SK-N-SH treated with all-trans-retinoic acid at 6 μM for 48 hours (cell line): ENCODE results near the gene DEAF1.

Experiments used
- ATAC-seq: fragments of 200-7000 bp; cut with Tn5 transposase; 3 replicates; pipeline ENCODE4 v1.9.1; 2020; ENCODE audit warnings: mild to moderate bottlenecking, moderate library complexity
- ARNTL ChIP-seq: fragments of 450-650 bp; formaldehyde crosslinking; IDR thresholded peaks from 2 replicates; pipeline ENCODE4 v1.5.0; 2020; ENCODE audit warnings: low read depth, mild to moderate bottlenecking, moderate library complexity, borderline replicate concordance
- CREB5 ChIP-seq: fragments of 250-450 bp; sonication (Bioruptor Pico); IDR thresholded peaks from 2 replicates; pipeline ENCODE4 v1.5.1; 2020; ENCODE audit warnings: low read depth, mild to moderate bottlenecking, moderate library complexity
- CSDC2 ChIP-seq: fragments of 250-450 bp; sonication (Bioruptor Pico); IDR thresholded peaks from 2 replicates; pipeline ENCODE4 v1.5.0; 2020; ENCODE audit warnings: mild to moderate bottlenecking, moderate library complexity
- CSRNP3 ChIP-seq: fragments of 250-450 bp; sonication (Bioruptor Pico); IDR thresholded peaks from 2 replicates; pipeline ENCODE4 v1.5.1; 2021; ENCODE audit warnings: mild to moderate bottlenecking, moderate library complexity
- ESRRG ChIP-seq: fragments of 250-450 bp; sonication (Bioruptor Pico); IDR thresholded peaks from 2 replicates; pipeline ENCODE4 v1.6.1; 2021; ENCODE audit warnings: mild to moderate bottlenecking
- ISL1 ChIP-seq: fragments of 250-450 bp; sonication (Bioruptor Pico); IDR thresholded peaks from 2 replicates; pipeline ENCODE4 v2.1.2; 2022; ENCODE audit warnings: mild to moderate bottlenecking, moderate library complexity
- POU6F1 ChIP-seq: fragments of 250-450 bp; sonication (Bioruptor Pico); IDR thresholded peaks from 2 replicates; pipeline ENCODE4 v1.8.0; 2021; ENCODE audit warnings: low read depth, mild to moderate bottlenecking, moderate library complexity, borderline replicate concordance
- RARB ChIP-seq: fragments of 250-450 bp; sonication (Bioruptor Pico); IDR thresholded peaks from 2 replicates; pipeline ENCODE4 v1.8.0; 2021; ENCODE audit warnings: mild to moderate bottlenecking, moderate library complexity
- SNAI2 ChIP-seq: fragments of 250-450 bp; sonication (Bioruptor Pico); IDR thresholded peaks from 2 replicates; pipeline ENCODE4 v1.5.0; 2020; ENCODE audit warnings: mild to moderate bottlenecking, moderate library complexity
- TCF4 ChIP-seq: fragments of 250-450 bp; sonication (Bioruptor Pico); IDR thresholded peaks from 2 replicates; pipeline ENCODE4 v1.8.0; 2021; ENCODE audit warnings: mild to moderate bottlenecking, moderate library complexity, borderline replicate concordance
- TOX ChIP-seq: fragments of 250-450 bp; sonication (Bioruptor Pico); IDR thresholded peaks from 2 replicates; pipeline ENCODE4 v1.8.0; 2021; ENCODE audit warnings: mild to moderate bottlenecking, moderate library complexity, borderline replicate concordance
- ZC3H10 ChIP-seq: fragments of 250-450 bp; sonication (Bioruptor Pico); IDR thresholded peaks from 2 replicates; pipeline ENCODE4 v1.5.1; 2021; ENCODE audit warnings: mild to moderate bottlenecking, moderate library complexity
- ZFP3 ChIP-seq: fragments of 250-450 bp; sonication (Bioruptor Pico); IDR thresholded peaks from 2 replicates; pipeline ENCODE4 v1.5.0; 2020; ENCODE audit warnings: mild to moderate bottlenecking, moderate library complexity
- ZFP30 ChIP-seq: fragments of 450-650 bp; formaldehyde crosslinking; IDR thresholded peaks from 2 replicates; pipeline ENCODE4 v1.5.0; 2022; ENCODE audit warnings: mild to moderate bottlenecking, moderate library complexity
- ZNF565 ChIP-seq: fragments of 450-650 bp; formaldehyde crosslinking; conservative IDR thresholded peaks from 2 replicates; pipeline ENCODE4 v1.5.0; 2020; ENCODE audit warnings: low read depth, mild to moderate bottlenecking, moderate library complexity
- ZNF70 ChIP-seq: fragments of 450-650 bp; formaldehyde crosslinking; IDR thresholded peaks from 2 replicates; pipeline ENCODE4 v1.5.0; 2020; ENCODE audit warnings: mild to moderate bottlenecking, moderate library complexity
- ZNF8 ChIP-seq: fragments of 450-650 bp; formaldehyde crosslinking; IDR thresholded peaks from 2 replicates; pipeline ENCODE4 v1.5.0; 2020; ENCODE audit warnings: mild to moderate bottlenecking, moderate library complexity
- TF ChIP-seq, protein P1 (sequence below): fragments of 250-450 bp; sonication (Bioruptor Pico); IDR thresholded peaks from 2 replicates; pipeline ENCODE4 v1.5.0; 2020; ENCODE audit warnings: mild to moderate bottlenecking, moderate library complexity
- TF ChIP-seq, protein P2 (sequence below): fragments of 250-450 bp; sonication (Bioruptor Pico); IDR thresholded peaks from 2 replicates; pipeline ENCODE4 v1.8.0; 2020; ENCODE audit warnings: mild to moderate bottlenecking, moderate library complexity, borderline replicate concordance

The DEAF1 gene

DNA sequence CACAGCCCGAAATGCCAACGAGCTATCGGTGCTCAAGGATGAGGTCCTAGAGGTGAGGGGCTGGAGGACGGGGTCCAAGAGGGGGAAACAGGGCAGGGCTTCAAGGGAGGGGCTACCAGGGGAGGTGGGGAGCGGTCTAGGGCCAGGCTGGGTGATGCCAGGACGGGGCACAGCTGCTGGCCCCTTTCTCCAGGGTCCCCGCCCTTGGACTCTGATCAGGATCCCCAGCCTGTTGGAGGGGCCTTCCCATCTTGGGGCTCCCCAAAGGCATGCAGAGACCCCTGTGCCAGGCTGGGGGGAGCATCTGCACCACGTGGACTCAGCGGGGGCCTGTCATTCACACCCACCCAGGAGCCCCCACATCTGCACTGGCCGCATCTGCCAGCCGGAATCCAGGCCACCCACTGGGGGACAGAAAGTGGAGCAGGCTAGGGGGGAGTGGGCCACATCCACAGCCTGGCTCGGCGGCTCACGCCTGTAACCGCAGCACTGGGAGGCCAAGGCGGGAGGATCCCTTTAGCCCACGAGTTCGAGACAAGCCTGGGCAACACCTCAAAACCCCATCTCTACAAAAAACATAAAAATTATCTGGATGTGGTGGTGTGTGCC is 29.9 kb upstream of the DEAF1 start:
- ATAC-seq, result no peak
- TF ChIP-seq ZFP30 (CRISPR knock-in tag) (no peak), CREB5 (CRISPR knock-in tag) (no peak), ZFP3 (no peak)

GRCh38 chr11:724049-724777 is 29.2 kb upstream of the DEAF1 start:
- TF ChIP-seq TOX (CRISPR knock-in tag), result no peak
- no peak for TF ChIP-seq ZNF70 (CRISPR knock-in tag)
- no peak for TF ChIP-seq ISL1 (CRISPR knock-in tag)
- TF ChIP-seq SNAI2, result no peak
- no peak for TF ChIP-seq RARB
- no peak for TF ChIP-seq ARNTL (CRISPR knock-in tag)
- TF ChIP-seq POU6F1 (CRISPR knock-in tag), result no peak
- TF ChIP-seq CSRNP3, result no peak
- no peak for TF ChIP-seq ZNF8
- no peak for TF ChIP-seq CSDC2
- TF ChIP-seq ZNF565 (CRISPR knock-in tag), result no peak
- TF ChIP-seq TCF4 (CRISPR knock-in tag), result no peak
- TF ChIP-seq, protein P1, sequence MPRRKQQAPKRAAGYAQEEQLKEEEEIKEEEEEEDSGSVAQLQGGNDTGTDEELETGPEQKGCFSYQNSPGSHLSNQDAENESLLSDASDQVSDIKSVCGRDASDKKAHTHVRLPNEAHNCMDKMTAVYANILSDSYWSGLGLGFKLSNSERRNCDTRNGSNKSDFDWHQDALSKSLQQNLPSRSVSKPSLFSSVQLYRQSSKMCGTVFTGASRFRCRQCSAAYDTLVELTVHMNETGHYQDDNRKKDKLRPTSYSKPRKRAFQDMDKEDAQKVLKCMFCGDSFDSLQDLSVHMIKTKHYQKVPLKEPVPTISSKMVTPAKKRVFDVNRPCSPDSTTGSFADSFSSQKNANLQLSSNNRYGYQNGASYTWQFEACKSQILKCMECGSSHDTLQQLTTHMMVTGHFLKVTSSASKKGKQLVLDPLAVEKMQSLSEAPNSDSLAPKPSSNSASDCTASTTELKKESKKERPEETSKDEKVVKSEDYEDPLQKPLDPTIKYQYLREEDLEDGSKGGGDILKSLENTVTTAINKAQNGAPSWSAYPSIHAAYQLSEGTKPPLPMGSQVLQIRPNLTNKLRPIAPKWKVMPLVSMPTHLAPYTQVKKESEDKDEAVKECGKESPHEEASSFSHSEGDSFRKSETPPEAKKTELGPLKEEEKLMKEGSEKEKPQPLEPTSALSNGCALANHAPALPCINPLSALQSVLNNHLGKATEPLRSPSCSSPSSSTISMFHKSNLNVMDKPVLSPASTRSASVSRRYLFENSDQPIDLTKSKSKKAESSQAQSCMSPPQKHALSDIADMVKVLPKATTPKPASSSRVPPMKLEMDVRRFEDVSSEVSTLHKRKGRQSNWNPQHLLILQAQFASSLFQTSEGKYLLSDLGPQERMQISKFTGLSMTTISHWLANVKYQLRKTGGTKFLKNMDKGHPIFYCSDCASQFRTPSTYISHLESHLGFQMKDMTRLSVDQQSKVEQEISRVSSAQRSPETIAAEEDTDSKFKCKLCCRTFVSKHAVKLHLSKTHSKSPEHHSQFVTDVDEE (CRISPR knock-in tag), result no peak
- TF ChIP-seq, protein P2, sequence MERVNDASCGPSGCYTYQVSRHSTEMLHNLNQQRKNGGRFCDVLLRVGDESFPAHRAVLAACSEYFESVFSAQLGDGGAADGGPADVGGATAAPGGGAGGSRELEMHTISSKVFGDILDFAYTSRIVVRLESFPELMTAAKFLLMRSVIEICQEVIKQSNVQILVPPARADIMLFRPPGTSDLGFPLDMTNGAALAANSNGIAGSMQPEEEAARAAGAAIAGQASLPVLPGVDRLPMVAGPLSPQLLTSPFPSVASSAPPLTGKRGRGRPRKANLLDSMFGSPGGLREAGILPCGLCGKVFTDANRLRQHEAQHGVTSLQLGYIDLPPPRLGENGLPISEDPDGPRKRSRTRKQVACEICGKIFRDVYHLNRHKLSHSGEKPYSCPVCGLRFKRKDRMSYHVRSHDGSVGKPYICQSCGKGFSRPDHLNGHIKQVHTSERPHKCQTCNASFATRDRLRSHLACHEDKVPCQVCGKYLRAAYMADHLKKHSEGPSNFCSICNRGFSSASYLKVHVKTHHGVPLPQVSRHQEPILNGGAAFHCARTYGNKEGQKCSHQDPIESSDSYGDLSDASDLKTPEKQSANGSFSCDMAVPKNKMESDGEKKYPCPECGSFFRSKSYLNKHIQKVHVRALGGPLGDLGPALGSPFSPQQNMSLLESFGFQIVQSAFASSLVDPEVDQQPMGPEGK (CRISPR knock-in tag), result no peak
- TF ChIP-seq CREB5 (CRISPR knock-in tag), result no peak
- TF ChIP-seq ESRRG, result no peak
- TF ChIP-seq ZC3H10 (CRISPR knock-in tag), result no peak
- no peak for ATAC-seq
